Stimulated activated CD4-positive, alpha-beta T cell treated with anti-CD3 and anti-CD28 coated beads, TNF-alpha, amount 100 ng/mL, for 4 hours (primary cell): ENCODE results near the gene REEP1.

Experiments used
- DNase-seq, 3 experiments: peaks; one replicate each; pipeline ENCODE4 v3.0.0-alpha.2; 2020; ENCODE audit warnings: low read depth in 3 of 3

REEP1 gene, protein sequence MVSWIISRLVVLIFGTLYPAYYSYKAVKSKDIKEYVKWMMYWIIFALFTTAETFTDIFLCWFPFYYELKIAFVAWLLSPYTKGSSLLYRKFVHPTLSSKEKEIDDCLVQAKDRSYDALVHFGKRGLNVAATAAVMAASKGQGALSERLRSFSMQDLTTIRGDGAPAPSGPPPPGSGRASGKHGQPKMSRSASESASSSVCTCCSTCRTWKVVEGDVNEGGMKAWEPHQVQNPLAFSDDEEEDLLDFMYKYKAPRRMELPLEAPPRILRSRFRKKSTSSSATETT

GRCh38 chr2:86337244-86337835 is at the start of gene REEP1:
REEP1 (minus strand) TSS chr2:86337626; CDS start chr2:86337510, 116 bp downstream.
- no peak for DNase-seq

DNA sequence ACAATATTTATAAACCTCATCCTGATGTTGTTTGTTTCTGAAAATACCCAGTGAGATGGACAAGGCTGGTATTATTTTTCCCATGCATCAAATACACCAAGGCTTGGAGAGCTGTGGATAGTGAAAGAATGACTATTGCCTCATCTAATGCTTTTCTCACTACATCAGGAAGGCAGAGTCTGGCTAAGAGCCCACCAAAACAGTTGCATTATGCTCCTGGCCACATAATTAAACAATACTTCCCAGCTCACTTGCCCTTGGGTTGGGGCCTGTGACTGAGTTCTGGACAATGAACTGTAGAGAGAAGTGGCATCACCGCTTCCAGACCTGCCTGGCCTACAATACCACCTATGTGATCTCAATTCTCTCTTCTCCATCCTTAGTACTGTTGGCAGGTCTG is 46.4 kb upstream of the REEP1 start:
- DNase-seq, result no peak

DNA sequence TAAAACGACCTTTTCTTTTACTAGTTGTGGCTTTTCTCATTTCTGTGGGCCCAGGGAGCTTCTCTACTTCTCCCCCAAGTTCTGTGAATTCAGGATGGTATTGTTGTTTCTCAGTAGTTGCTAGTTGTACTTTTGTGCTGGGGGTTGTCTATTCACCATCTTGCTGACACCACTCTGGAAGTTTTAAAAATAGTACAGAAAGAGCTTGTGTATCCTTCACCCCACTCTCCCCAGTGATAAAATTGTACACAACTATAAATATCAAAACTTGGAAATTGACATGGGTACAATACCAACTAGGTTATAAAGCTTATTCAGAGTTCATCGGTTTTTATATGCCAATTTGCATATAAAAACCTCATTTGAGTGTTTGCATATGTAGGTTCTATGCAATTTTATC is 45.3 kb upstream of the REEP1 start:
- no peak for DNase-seq

DNA sequence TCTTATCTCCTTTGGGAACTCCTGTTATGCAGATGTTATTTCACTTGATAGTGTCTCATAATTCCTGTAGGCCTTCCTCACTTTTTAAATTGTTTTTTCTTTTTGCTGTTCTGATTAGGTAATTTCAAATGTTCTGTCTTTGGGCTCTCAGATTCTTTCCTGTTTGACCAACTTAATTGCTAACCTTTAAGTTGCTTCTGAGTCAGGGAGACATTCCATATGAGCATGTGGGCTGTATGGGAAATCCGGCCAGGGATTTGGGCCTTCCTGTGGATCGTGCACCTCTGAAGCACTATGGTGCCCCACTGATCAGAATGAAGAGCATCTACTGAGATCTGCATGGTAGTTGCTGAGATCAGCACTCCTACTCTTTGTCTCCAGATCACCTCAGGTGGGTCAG is 44.7 kb upstream of the REEP1 start:
- no peak for DNase-seq

- DNase-seq, result no peak
These were observed 41.0 kb upstream of the REEP1 start for GRCh38 chr2:86378469-86378868.

- no peak for DNase-seq
These were observed 38.2 kb upstream of the REEP1 start for GRCh38 chr2:86375623-86376022.

DNA sequence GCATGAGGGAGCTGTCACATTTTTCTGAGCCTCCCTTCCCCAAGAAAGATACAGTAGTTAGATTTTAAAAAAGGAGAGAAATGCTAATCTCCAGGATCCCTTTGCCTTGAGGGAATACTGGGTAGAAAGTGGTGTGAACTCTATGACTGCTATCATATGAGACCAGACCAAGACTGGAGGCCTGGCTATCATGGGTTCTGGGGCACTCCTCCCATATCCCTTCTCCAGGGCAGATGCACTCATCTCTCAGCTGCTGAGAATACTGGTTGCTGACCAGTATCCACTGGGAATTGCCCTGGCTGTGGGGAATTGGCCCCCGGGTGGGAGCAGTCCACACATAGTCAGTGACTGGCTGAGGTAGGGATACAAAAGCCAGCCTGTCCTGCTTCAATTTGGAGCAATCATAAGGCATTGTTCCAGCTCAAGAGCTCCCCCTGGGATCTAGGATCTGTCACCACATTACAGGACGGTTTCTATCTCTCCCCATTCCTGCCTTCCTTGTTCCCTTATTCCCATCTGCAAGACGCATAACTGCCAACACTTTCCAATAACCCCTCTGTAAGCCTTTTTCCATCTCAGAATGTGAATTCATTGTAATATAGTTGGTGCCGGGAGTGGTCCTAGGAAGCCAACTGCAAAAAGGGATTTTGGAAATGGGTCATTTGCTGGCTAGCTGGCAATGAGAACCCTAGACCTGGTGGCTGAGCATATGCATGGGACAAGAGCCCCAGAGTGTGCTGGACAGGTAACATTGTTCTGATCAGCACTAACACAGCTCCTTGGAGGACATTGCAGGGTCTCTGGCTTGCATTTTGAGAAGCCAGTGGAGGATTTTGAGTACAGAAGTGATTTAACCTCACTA is 35.4 kb upstream of the REEP1 start:
- DNase-seq, result no peak

GRCh38 chr2:86372133-86372532 is 34.7 kb upstream of the REEP1 start:
- DNase-seq, result no peak

- DNase-seq, result no peak
These were observed 34.1 kb upstream of the REEP1 start for GRCh38 chr2:86371527-86371926.

DNA sequence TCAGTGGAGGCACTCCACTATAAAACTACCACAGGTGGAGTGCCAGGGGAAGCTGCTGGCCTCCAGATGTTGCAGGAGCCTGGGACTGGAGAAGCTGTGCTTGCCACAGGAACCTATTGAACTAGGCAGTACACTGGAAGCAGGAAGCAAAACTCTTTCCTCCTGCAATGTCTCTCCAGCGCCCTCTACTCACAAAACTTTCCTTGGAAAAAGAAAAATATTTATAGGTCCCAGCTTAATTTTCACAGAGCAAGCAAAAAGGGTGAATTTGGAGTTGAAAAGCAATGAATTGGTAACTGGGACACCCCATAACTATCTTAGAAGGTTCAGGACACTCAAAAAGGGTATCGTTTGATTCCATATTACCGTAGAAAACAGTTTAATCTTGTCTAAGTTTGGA is 33.2 kb upstream of the REEP1 start:
- no peak for DNase-seq

DNA sequence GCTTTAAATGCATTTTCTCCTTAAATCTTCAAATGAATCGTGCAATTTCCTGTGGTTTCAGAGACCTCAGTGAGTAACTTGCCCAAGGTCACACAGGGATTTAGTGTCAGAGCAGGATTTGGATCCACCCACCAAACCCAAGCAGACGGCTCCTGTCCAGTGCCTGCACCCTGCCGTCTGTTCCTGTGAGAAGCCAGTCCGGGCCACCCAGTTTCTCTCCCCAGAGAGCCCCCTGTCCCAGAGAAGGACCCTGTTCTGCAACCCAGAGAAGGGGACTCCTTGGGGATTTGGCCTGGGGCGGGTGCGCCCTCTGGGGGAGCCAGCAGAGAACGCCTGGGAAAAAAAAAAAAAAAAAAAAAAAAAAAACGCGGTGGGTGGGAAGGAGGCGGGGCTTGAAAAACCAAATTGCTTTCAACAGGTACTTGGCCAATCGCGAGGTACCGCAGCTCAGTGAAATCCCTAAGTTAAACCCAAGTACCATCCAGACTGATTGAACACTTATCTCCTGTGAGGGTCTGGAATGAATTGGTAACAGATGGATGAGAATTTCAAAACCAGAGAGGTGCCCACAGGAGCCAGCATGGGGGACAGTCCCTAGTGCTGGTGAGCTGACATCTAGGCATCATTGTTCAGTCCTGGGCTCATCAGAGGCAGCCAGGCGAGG is 30.9 kb upstream of the REEP1 start:
- DNase-seq, result peak; percentile 6 to 16 (median 14)

DNA sequence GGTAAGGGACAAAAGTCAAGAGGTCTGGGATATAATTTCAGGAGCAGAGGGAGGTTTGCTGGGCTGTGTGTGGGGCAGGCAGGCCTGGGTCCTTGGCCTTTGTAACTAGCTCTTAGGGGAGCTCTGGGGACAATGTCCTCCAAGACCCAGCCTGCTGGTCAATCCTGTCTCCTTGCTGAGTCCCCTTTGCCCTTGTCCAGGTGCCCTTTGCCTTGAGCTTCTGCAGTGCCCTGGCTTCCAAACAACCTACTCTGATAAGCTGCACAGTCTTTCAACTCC is 30.0 kb upstream of the REEP1 start:
- no peak for DNase-seq

DNA sequence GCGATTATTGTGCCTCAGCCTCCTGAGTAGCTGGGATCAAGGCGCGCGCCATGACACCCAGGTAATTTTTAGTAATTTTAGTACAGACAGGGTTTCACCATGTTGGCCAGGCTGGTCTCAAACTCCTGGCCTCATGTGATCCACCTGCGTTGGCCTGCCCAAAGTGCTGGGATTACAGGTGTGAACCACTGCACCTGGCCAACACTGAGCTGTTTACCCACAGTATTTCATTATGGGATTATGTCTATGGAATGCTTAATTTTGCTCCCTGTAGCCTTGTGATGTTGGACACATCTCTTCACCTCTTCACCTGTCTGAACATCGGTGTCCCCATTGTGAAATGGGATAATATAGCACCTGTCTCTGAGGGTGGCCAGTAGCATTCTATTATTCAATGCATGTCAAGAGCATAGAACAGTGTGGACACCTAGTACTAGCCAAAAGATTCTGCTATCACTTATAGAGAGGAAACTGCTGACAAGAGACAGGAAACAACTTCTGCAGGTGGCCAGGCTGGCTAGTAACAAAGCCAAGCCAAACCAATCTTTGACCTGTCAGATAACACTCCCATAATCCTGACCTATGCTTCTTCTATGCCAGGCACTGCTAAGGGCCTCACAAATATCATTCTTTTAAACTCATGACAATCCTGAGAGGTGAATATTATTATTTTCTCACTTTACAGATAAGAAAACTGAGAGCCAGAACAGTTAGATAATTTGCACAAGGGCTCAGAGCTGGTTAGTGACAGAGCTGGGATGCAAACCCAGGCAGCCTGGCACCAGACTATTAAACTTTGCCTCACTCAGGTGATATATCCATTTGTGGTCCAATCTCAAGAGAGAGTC is 29.4 kb upstream of the REEP1 start:
- no peak for DNase-seq

- DNase-seq, result no peak
These were observed 27.5 kb upstream of the REEP1 start for GRCh38 chr2:86364894-86365293.

DNA sequence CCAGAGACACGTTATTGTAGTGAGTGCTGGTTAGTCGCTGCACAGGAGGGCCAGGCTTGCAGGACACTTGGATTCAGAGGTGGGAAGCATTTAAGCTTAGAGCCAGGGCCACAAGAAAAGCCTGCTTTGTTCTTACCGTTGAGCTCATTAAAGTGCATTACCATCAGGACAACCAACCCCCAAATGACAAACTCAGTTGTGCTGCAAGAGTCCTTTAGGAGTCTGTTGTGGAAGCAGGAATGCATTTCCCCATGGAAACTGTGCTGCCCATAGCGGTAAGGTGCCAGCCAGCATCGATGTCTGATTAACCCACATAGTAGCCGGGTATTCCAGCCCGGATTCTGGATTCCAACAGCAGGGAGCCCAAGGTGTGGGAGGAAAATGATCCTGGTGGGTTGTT is 23.4 kb upstream of the REEP1 start:
- DNase-seq, result no peak

GRCh38 chr2:86358957-86359356 is 21.5 kb upstream of the REEP1 start:
- DNase-seq, result no peak

- DNase-seq, result no peak
These were observed 20.1 kb upstream of the REEP1 start for GRCh38 chr2:86357392-86357963.

GRCh38 chr2:86352727-86353221 is 15.3 kb upstream of the REEP1 start:
- DNase-seq, result no peak

GRCh38 chr2:86352137-86352726 is 14.8 kb upstream of the REEP1 start:
- DNase-seq, result no peak

GRCh38 chr2:86350751-86351150 is 13.3 kb upstream of the REEP1 start:
- no peak for DNase-seq

DNA sequence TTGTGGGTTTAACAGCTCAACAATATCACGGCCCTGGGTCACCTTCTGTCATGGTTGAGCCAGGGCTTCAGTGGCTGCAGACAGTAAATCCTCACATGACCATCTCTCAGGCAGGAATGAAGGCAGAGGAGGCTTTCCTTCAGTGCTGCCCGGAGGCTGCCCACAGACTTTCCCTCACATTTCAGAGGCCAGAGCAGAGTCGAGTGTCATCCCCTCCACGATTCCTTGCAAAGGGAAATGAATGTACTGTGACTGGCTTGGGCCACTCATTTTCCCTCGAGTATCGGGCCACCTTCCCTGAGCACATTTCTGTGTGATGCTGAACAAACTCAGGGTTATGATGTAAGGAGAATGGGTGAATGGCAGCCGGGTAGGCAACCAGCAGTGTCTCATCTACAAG is 10.0 kb upstream of the REEP1 start:
- no peak for DNase-seq
